Liver (tissue), 9 donors: ENCODE results near the gene CFAP65. TPM values are rescaled to one million over a fixed set of nuclear protein-coding genes. Genes with fewer than 3 reads are reported as not detected.

ENCODE experiments used
- DNase-seq: peaks from one replicate; pipeline ENCODE4 v3.0.0-alpha.2; 2017; ENCODE audit warnings: low spot score
- H3K27ac ChIP-seq, 2 donors: one replicate each; pipeline ENCODE4 v1.7.0; 2013; ENCODE audit warnings: inconsistent platforms in 2 of 2, low read length in 2 of 2, control low read depth in 1 of 2, low read depth in 1 of 2, mild to moderate bottlenecking in 1 of 2
- H3K27me3 ChIP-seq, 4 donors: one replicate each; pipeline versions ENCODE4 v1.6.1 to v1.7.0; 2013; ENCODE audit warnings: low read length in 3 of 4, inconsistent platforms in 1 of 4, mild to moderate bottlenecking in 1 of 4, moderate library complexity in 1 of 4; ENCODE audit not compliant: control insufficient read depth in 4 of 4, insufficient read depth in 4 of 4
- H3K36me3 ChIP-seq, 4 donors: one replicate each; pipeline versions ENCODE4 v1.6.1 to v1.7.0; 2013; ENCODE audit warnings: low read length in 3 of 4, mild to moderate bottlenecking in 3 of 4, low read depth in 1 of 4, moderate library complexity in 1 of 4; ENCODE audit not compliant: control insufficient read depth in 4 of 4, insufficient read depth in 3 of 4
- H3K4me1 ChIP-seq, 4 donors: one replicate each; pipeline versions ENCODE4 v1.6.1 to v1.7.0; 2013; ENCODE audit warnings: low read length in 3 of 4, mild to moderate bottlenecking in 3 of 4, moderate library complexity in 1 of 4; ENCODE audit not compliant: control insufficient read depth in 4 of 4, insufficient read depth in 4 of 4
- H3K4me3 ChIP-seq, 3 donors: one replicate each; pipeline versions ENCODE4 v1.6.1 to v1.7.0; 2013; ENCODE audit warnings: low read length in 3 of 3, control low read depth in 1 of 3, low read depth in 1 of 3, mild to moderate bottlenecking in 1 of 3
- H3K9ac ChIP-seq, 2 donors: one replicate each; pipeline ENCODE4 v1.7.0; 2013; ENCODE audit warnings: low read length in 2 of 2, mild to moderate bottlenecking in 2 of 2, moderate library complexity in 2 of 2, control low read depth in 1 of 2, low read depth in 1 of 2
- H3K9me3 ChIP-seq, 4 donors: one replicate each; pipeline versions ENCODE4 v1.6.1 to v1.7.0; 2013; ENCODE audit warnings: low read length in 3 of 4; ENCODE audit not compliant: control insufficient read depth in 4 of 4
- ATF3 ChIP-seq: IDR thresholded peaks from 2 replicates; pipeline ENCODE4 v1.6.1; 2016; ENCODE audit warnings: antibody characterized with exemption
- CTCF ChIP-seq: fragments of 150-350 bp; IDR thresholded peaks from 2 replicates; pipeline ENCODE4 v1.5.1; 2017; ENCODE audit warnings: improper control_type of control experiment, low read depth, low read length; ENCODE audit not compliant: missing input control
- EGR1 ChIP-seq, 2 donors: IDR thresholded peaks; 2 replicates each; pipeline ENCODE4 v1.6.1; 2016 to 2018; ENCODE audit warnings: antibody characterized with exemption in 2 of 2, low read depth in 2 of 2
- FOXA1 ChIP-seq: IDR thresholded peaks from 2 replicates; pipeline ENCODE4 v1.6.1; 2016; ENCODE audit warnings: antibody characterized with exemption
- FOXA2 ChIP-seq: IDR thresholded peaks from 2 replicates; pipeline ENCODE4 v1.6.1; 2016; ENCODE audit warnings: antibody characterized with exemption
- GABPA ChIP-seq, 2 donors: IDR thresholded peaks in 1 of 2; conservative IDR thresholded peaks in 1 of 2; 2 replicates each; pipeline ENCODE4 v1.6.1; 2016; ENCODE audit warnings: antibody characterized with exemption in 2 of 2, mild to moderate bottlenecking in 1 of 2, moderate library complexity in 1 of 2
- HNF4A ChIP-seq, 2 donors: conservative IDR thresholded peaks; 2 replicates each; pipeline ENCODE4 v1.6.1; 2016; ENCODE audit warnings: antibody characterized with exemption in 2 of 2, mild to moderate bottlenecking in 2 of 2
- HNF4G ChIP-seq: IDR thresholded peaks from 2 replicates; pipeline ENCODE4 v1.6.1; 2016; ENCODE audit warnings: antibody characterized with exemption
- JUND ChIP-seq, 2 donors: IDR thresholded peaks; 2 replicates each; pipeline ENCODE4 v1.6.1; 2016; ENCODE audit warnings: antibody characterized with exemption in 2 of 2
- MAX ChIP-seq: IDR thresholded peaks from 2 replicates; pipeline ENCODE4 v1.6.1; 2016; ENCODE audit warnings: antibody characterized with exemption
- NR2F2 ChIP-seq: IDR thresholded peaks from 2 replicates; pipeline ENCODE4 v1.6.1; 2016; ENCODE audit warnings: antibody characterized with exemption
- RAD21 ChIP-seq, 2 donors: IDR thresholded peaks; 2 replicates each; pipeline ENCODE4 v1.6.1; 2016; ENCODE audit warnings: antibody characterized with exemption in 2 of 2, mild to moderate bottlenecking in 2 of 2
- REST ChIP-seq: IDR thresholded peaks from 2 replicates; pipeline ENCODE4 v1.6.1; 2016; ENCODE audit warnings: antibody characterized with exemption, mild to moderate bottlenecking
- RXRA ChIP-seq, 2 donors: IDR thresholded peaks; 2 replicates each; pipeline ENCODE4 v1.6.1; 2017 to 2018; ENCODE audit warnings: antibody characterized with exemption in 2 of 2, mild to moderate bottlenecking in 1 of 2
- SP1 ChIP-seq: IDR thresholded peaks from 2 replicates; pipeline ENCODE4 v1.6.1; 2018; ENCODE audit warnings: antibody characterized with exemption, mild to moderate bottlenecking
- TAF1 ChIP-seq: conservative IDR thresholded peaks from 2 replicates; pipeline ENCODE4 v1.6.1; 2016; ENCODE audit warnings: antibody characterized with exemption, mild to moderate bottlenecking
- YY1 ChIP-seq: IDR thresholded peaks from 2 replicates; pipeline ENCODE4 v1.6.1; 2016; ENCODE audit warnings: antibody characterized with exemption, mild to moderate bottlenecking
- ZBTB33 ChIP-seq: IDR thresholded peaks from 2 replicates; pipeline ENCODE4 v1.6.1; 2016; ENCODE audit warnings: antibody characterized with exemption
- WGBS: extraction: QIAGEN DNeasy Blood & Tissue Kit; methylation state at CpG from one replicate; pipeline ENCODE4 v1.1.7; 2013; 5-methylcytosine and 5-hydroxymethylcytosine counted together
- polyA plus RNA-seq, 2 donors: library from polyadenylated mRNA; stranded (reverse) in 1 of 2; unstranded in 1 of 2; fragments of 200-250 nt in 1 of 2; fragments of >200 nt in 1 of 2; fragmentation: Nextera tagmentation in 1 of 2; extraction: Ambion mirVana in 1 of 2; gene quantifications; one replicate each; pipeline versions ENCODE4 v1.2.1 to v1.2.3, GENCODE V29; 2013 to 2015
- total RNA-seq, 2 donors: library from RNA; depleted of rRNA; stranded (reverse); fragments of >200 nt; gene quantifications; one replicate each; pipeline ENCODE4 v1.2.3, GENCODE V29; 2014
- donor health status: healthy.
- donor health status: healthy.
- donor health status: healthy.
- donor health status: healthy.
- donor health status: healthy.

CFAP65 gene
- total and polyA plus RNA-seq, 4 donors, result not detected

- Histone ChIP-seq H3K4me3 (no peak overlapping the region), H3K9ac (no peak overlapping the region), H3K9me3 (no peaks in the 10 kb centered on the region), H3K36me3 (peaks cover 0 to 6% (median 0%) of the 10 kb centered on the region in 4 donors), H3K27me3 (peaks cover 0 to 3% (median 0%) of the 10 kb centered on the region in 4 donors), H3K4me1 (peaks cover 9 to 39% (median 24%) of the 10 kb centered on the region in 4 donors), H3K27ac (no peak overlapping the region)
- WGBS, result 93% methylated on average over 43 of the region's 43 CpGs
- no peak for TF ChIP-seq GABPA (IDR thresholded peaks at IDR 0.05 in 1 of 2, conservative IDR thresholded peaks at IDR 0.05 in 1 of 2)
- no peak for TF ChIP-seq RAD21 (IDR thresholded peaks at IDR 0.05)
- DNase-seq, result no peak
These were observed 13.9 kb upstream of the CFAP65 start for GRCh38 chr2:219054956-219055903.

GRCh38 chr2:219049282-219049681 lies 8.0 kb upstream of the CFAP65 start:
- WGBS, result 77% methylated on average over 6 of the region's 6 CpGs
- H3K36me3 ChIP-seq, result no peaks in the 10 kb centered on the region
- no peaks in the 10 kb centered on the region for H3K9me3 ChIP-seq
- DNase-seq, result no peak
- no peaks in the 10 kb centered on the region for H3K4me1 ChIP-seq
- TF ChIP-seq HNF4A (conservative IDR thresholded peaks at IDR 0.05) (no peak), ATF3 (no peak), GABPA (IDR thresholded peaks at IDR 0.05 in 1 of 2, conservative IDR thresholded peaks at IDR 0.05 in 1 of 2) (no peak), MAX (no peak), YY1 (no peak), ZBTB33 (no peak), FOXA2 (no peak), FOXA1 (no peak), HNF4G (no peak), EGR1 (IDR thresholded peaks at IDR 0.05; ENCODE audit: low read depth in 2 of 2) (no peak), RAD21 (IDR thresholded peaks at IDR 0.05) (no peak), RXRA (IDR thresholded peaks at IDR 0.05) (no peak), NR2F2 (no peak), JUND (IDR thresholded peaks at IDR 0.05) (no peak), REST (no peak), SP1 (no peak), CTCF (no peak), TAF1 (no peak)
- H3K27me3 ChIP-seq, result peaks cover 0 to 6% (median 0%) of the 10 kb centered on the region in 4 donors
- H3K9ac ChIP-seq, result no peak overlapping the region
- no peak overlapping the region for H3K27ac ChIP-seq
- H3K4me3 ChIP-seq, result no peak overlapping the region
